K562 (cell line): ENCODE measurements around the gene MTMR12. TPM values are rescaled to one million over a fixed set of nuclear protein-coding genes. Genes with fewer than 3 reads are reported as not detected.

Experiments used
- GATA2 ChIP-seq: sonication (generic); formaldehyde crosslinking; IDR thresholded peaks from 2 replicates; pipeline ENCODE4 v1.4.0; 2020; ENCODE audit warnings: mild to moderate bottlenecking, missing genetic modification reagents
- HCFC1 ChIP-seq: IDR thresholded peaks from 2 replicates; pipeline ENCODE4 v1.6.1; 2012; ENCODE audit warnings: low read depth, low read length, improper control_type of control experiment
- HDAC6 ChIP-seq: IDR thresholded peaks from 2 replicates; pipeline ENCODE4 v1.6.1; 2012; ENCODE audit warnings: low read depth, mild to moderate bottlenecking, control low read depth, inconsistent platforms, low read length, moderate library complexity
- KLF10 ChIP-seq: fragments of 250-450 bp; sonication (Bioruptor Pico); IDR thresholded peaks from 2 replicates; pipeline ENCODE4 v1.6.1; 2021; ENCODE audit warnings: matching md5 sums
- MYNN ChIP-seq, 2 experiments: sonication (generic); formaldehyde crosslinking in 1 of 2; IDR thresholded peaks; 2 replicates each; pipeline versions ENCODE4 v1.5.0 to v1.6.1; 2016 to 2020; ENCODE audit warnings: antibody characterized with exemption in 1 of 2, missing genetic modification reagents in 1 of 2
- TEAD1 ChIP-seq, 2 experiments: fragments of 450-650 bp in 1 of 2; sonication (generic) in 1 of 2; formaldehyde crosslinking; IDR thresholded peaks; 2 replicates each; pipeline versions ENCODE4 v1.4.0 to v1.8.0; 2020 to 2022; ENCODE audit warnings: mild to moderate bottlenecking in 2 of 2, missing genetic modification reagents in 1 of 2
- ZNF274 ChIP-seq: IDR thresholded peaks from 2 replicates; pipeline ENCODE4 v1.6.1; 2011; ENCODE audit warnings: low read depth, mild to moderate bottlenecking, low read length, moderate library complexity, borderline replicate concordance
- ZNF318 ChIP-seq, 2 experiments: fragments of 450-650 bp; IDR thresholded peaks; 2 replicates each; pipeline ENCODE4 v1.6.1; 2016; ENCODE audit warnings: mild to moderate bottlenecking in 2 of 2, borderline replicate concordance in 1 of 2, low read depth in 1 of 2, moderate library complexity in 1 of 2
- polyA plus RNA-seq, 8 experiments: library from polyadenylated mRNA; depleted of rRNA in 4 of 8; stranded (reverse) in 5 of 8; unstranded in 3 of 8; fragments of >200 nt; fragmentation: Nextera tagmentation in 2 of 8; fragmentation: Illumina TruSeq in 1 of 8; extraction: Ambion mirVana in 2 of 8; extraction: Trizol in 1 of 8; gene quantifications; 2 replicates each; pipeline versions ENCODE4 v1.2.1 to v1.2.3, GENCODE V29; 2011 to 2014; ENCODE audit warnings: inconsistent platforms in 1 of 8, missing spikeins in 1 of 8
- total RNA-seq, 7 experiments: library from RNA; depleted of rRNA in 6 of 7; stranded (reverse); fragments of >200 nt in 6 of 7; fragmentation: Illumina TruSeq in 2 of 7; extraction: Trizol in 2 of 7; gene quantifications; 2 replicates each; pipeline versions ENCODE4 v1.2.1 to v1.2.3, GENCODE V29; 2011 to 2021; ENCODE audit warnings: low replicate concordance in 1 of 7

The MTMR12 gene
- total and polyA plus RNA-seq, 9 of the 15 experiments (the other 6 are each of a cell fraction or from before 2014, with no cell fraction given) = 4.0 to 28.7 (median 17.1) TPM

GRCh38 chr5:32245742-32246141 is 67.0 kb downstream of the MTMR12 start (continued):
- TF ChIP-seq ZNF318 (IDR thresholded peaks at IDR 0.05; ENCODE audit: borderline replicate concordance in 1 of 2, low read depth in 1 of 2) (no peak), ZNF274 (no peak), HDAC6 (no peak), TEAD1 (CRISPR knock-in tag; IDR thresholded peaks at IDR 0.05) (no peak), HCFC1 (no peak), KLF10 (no peak), MYNN (IDR thresholded peaks at IDR 0.05) (no peak), MYNN (CRISPR knock-in tag; IDR thresholded peaks at IDR 0.05) (no peak), GATA2 (CRISPR knock-in tag) (no peak)
- TF ChIP-seq, all 486 proteins: peak for 0
